GM18498 (cell line): ENCODE data around the gene PGAM2.

Source experiments
- ATAC-seq: cut with Tn5 transposase; IDR thresholded peaks from one replicate; pipeline ENCODE4 v1.9.1; 2021; ENCODE audit warnings: mild to moderate bottlenecking, moderate library complexity; ENCODE audit not compliant: unreplicated experiment

Gene PGAM2

DNA sequence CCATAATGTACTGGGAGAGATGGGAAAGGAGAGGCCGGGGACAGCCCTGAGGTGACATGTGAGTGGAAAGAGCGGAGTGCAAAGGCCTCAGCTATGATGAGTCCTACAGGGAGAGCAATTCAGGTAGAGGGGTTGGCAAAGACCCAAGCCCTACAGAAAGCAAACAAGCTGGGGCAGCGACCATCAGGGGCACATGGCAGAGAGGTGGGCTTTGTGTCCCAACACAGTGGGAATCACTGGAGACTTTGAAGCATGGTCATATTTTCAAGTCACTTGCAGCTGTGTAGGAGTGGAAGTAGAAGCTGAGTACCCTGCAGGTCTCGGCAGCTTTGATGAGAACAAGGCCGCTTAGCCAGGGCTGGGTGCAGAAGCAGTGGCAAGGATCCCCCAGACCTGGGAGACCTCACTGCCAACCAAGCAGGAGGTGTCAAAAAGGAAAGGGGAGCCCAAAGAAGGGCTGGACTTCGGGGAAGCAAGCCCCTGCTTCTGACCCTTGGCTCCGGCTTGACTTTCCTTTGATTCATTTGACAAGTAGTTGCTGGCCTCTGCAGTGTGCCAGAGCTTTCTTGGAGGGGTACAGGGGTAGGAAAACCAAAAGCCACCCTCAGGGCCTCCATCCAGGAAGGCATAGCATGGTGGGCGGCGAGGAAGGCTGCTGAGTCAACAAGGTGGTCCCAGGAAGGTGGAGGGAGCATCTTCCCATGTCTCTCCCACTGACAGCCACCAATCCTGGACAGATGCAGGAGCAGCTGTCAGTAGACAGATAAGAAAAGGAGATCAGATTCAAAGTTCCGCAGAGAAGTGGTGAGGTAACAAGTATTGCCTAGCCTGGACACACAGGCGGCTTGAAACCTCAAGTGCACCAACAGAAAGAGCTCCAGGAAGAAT lies 1.9 kb upstream of the PGAM2 start:
- no peak for ATAC-seq

DNA sequence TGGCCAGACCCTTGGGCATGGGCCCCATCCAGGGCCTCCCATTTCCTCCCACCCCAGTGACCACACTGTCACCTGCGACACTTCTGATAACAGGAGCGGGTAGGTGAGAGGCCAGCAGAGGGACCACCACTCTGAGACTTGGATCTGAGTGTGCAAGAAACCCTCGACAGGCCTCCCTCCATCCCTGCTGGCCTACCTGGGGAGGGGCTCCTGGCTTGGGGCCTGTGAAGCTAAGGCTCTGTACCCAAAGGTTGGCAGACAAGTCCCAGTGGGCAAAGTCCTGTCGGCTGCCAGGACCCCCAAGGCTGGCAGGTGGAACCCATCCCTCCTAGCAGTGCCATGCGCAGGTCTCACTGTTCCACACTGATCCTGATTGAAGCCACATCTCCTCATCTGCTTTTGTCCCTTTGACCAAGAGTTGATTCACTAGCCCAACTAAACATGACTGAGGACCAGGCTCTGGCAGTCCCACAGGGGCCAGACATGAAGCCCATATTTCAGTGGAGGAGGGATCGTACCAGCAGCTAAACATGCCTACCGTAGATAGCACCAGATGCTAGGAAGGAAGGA lies 1.2 kb upstream of the PGAM2 start:
- no peak for ATAC-seq

DNA sequence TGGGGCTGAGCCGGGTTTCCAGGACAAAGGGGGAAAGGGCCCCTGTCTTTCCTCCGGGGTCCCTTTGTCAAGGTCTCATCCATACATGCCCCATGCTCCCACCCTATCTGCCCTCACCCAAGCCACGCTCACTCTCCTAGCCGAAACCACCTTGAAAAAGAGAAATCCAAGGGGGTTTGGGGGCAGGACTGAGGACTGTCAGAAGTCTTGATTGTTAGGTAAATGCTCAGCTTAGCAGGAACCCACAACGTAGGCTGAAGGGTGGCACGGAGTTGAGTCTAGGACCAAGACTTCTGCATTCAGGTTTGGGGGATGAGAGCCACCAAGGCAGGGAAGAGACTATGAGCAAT lies 719 bp upstream of the PGAM2 start:
- no peak for ATAC-seq

DNA sequence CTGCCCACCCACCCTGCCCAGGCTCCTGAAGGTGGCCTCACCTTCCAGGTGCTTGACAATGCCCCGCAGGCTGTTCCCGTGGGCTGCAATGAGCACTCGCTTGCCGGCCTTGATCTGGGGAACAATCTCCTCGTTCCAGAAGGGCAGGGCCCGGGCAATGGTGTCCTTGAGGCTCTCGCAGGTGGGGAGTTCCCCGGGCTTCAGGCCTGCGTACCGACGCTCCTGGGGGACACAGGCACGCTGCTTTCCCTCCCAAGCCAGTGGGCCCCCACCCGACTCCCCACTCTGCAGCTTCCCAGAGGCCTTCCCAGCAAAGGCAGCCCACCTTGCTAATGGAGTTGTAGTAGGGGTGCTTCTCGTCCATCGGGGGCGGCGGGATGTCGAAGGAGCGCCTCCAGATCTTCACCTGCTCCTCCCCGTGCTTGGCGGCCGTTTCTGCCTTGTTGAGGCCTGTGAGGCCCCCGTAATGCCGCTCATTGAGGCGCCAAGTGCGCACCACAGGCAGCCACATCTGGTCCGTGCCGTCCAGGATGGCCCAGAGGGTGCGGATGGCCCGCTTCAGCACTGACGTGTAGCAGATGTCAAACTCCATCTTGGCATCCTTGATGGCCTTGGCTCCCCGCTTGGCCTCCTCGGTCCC lies 456 bp downstream of the PGAM2 start:
- ATAC-seq = no peak

DNA sequence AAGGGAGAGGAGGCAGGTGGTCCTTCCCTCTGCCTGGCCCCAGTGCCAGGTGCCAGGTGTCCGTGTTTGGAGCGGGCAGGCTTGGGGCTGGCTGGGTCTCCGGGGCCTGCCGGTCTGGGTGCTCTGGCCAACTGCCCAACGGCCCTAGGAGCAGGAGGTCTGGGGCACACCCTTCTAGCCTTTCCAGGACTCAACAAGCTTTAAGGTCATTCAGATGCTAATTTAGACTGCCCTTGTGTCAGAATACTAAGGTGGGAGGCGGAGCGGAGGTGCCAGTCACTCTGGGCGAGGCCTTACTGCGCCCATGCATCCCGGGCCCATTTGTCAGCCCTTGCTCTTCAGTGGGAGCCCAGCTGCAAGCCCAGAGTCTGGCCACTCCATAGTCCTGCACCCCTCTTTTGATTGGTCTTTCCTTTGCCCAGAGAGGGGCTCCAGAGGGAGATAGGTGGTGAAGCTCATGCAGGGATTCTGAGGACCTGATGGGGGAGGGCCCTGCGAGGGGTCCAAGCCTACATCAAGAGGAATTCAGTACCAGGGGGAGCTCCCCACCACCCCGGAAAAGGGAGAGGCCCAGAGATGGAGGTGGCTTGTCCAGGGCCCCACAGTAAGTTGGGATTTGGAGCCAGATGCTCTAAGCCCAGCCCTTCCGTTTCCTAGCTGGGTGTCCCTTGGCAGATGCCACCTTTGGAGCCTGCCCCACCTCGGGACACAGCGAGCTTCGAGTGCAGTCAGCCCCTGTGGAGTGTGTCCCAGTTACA lies 1.3 kb downstream of the PGAM2 start:
- no peak for ATAC-seq

DNA sequence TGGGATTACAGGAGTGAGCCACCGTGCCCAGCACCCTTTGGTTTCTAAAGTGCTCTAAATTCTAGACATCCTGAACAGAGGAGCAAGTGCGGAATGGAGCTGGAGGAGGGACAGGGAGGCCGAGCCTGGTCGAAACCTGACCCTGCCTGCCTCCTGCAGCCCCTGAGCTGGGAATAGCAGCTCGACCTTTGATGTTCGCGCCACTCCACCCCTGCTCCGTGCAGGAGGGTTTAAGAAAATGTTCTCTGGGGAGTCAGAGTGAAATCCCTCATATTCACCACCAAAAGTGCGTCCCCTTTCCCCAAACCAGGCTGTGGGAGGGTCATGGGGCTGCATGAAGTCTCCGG lies 1.8 kb downstream of the PGAM2 start:
- no peak for ATAC-seq

DNA sequence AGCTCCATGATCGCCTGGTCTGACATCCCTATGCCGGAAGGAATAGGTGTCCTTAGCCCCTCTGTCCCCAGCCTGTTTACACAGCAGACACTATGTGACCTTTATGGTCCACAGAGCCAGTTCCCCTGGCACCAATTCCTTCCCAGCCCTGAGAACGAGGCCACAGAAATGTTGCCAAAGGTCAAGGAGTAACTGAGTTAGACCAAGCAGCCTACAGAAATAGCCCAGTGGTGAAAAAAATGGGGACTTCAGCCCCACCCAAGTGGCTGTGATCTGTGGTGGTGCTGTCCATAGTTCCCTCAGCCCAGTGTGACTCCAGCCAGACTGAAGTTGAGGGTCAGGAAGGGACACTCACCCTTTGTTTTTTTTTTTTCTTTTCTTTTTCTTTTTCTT lies 2.5 kb downstream of the PGAM2 start:
- ATAC-seq = no peak

DNA sequence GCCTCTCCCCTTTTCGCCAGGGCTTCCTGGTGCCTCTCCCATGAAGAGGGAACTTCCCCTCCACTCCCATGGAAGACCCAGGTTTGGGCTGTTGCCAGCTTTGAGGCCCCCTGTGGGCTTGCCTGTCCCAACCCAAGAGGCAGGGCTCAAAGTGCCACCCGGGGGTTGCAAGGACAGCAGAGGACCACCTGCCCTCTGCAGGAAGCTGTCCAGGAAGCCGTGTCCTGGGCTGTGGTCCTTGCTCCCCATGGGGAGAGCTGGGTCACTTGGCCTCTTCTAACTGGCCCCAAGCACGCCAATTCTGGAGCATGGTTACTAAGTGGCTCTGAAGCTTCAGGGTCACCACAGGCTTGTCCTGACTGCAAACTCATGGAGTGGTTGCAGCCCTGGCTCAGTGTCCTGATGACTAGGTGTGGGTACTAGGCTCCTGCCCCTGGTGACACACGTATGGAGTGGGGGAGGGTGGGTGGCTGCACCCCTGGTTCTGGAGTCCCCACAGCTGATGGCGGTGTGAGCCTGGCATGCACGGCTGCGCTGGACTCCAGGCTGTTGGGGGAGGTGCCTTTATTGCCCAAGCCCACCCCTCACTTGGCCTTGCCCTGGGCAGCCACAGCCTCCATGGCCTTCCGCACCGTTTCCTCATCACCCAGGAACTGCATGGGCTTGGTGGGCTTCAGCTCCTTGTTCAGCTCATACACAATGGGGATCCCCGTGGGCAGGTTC lies 3.0 kb downstream of the PGAM2 start:
- no peak for ATAC-seq

DNA sequence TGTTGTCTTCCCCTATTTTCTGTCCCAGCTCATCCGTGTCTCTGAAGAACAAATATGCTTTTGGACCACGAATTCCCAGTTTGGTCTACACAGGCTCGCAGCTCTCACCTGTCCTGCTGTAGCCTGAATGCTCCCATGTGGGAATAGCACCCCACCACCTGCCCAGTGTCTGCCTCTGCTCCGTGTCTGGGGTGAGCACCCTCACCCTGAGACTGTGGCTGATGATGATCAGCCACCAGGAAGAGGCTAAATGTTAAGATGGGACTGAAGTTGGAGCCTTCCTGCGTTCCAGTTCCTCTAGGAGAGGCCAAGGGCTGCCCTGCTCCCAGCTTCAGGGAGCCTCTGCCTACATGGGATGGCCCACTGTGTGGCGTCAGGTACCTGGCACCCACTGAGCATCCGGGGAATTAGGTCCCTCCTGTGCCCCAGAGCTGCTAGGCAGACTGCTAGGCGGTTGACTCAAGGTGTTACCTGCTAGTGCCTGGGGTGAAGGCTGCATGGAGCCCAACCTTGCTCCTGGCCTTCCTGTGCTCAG lies 3.7 kb downstream of the PGAM2 start:
- ATAC-seq = no peak

DNA sequence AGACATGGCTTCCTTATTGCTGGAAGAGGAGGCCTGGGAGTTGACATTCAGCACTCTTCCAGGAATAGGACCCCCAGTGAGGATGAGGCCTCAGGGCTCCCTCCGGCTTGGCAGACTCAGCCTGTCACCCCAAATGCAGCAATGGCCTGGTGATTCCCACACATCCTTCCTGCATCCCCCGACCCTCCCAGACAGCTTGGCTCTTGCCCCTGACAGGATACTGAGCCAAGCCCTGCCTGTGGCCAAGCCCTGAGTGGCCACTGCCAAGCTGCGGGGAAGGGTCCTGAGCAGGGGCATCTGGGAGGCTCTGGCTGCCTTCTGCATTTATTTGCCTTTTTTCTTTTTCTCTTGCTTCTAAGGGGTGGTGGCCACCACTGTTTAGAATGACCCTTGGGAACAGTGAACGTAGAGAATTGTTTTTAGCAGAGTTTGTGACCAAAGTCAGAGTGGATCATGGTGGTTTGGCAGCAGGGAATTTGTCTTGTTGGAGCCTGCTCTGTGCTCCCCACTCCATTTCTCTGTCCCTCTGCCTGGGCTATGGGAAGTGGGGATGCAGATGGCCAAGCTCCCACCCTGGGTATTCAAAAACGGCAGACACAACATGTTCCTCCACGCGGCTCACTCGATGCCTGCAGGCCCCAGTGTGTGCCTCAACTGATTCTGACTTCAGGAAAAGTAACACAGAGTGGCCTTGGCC lies 4.3 kb downstream of the PGAM2 start:
- no peak for ATAC-seq

DNA sequence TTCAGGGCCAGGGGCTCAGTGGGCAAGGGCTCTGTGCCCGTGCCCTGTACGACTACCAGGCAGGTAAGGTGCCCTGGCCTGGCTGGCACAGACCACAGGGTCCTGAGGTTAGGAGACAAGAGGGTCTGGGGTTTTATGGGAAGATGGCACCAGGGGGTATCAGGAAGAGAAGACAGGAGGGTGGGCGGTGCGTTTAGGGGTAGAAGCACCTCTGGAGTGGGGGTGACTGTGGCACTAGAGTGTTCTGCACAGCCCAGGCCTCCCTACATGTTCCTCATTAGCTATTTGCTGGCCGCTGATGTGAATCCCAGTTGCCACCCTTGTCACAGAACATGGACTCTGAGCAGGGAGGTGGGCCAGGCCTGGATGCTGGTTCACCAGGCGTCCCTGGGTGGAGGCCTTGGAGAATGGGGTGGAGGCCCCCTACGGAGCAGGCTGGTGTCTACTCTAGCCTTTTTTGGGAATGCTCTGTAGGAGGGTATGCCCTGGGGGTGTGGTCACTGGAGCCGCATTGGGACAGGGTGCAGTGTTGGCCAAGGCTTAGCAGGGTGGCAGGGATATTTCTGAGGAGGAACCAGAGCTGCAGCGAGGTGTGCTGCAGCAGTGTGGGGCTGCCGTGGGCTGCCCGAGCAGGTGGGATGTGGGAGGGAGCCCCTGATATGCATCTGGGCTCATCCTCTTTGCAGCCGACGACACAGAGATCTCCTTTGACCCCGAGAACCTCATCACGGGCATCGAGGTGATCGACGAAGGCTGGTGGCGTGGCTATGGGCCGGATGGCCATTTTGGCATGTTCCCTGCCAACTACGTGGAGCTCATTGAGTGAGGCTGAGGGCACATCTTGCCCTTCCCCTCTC lies 5.0 kb downstream of the PGAM2 start:
- no peak for ATAC-seq

DNA sequence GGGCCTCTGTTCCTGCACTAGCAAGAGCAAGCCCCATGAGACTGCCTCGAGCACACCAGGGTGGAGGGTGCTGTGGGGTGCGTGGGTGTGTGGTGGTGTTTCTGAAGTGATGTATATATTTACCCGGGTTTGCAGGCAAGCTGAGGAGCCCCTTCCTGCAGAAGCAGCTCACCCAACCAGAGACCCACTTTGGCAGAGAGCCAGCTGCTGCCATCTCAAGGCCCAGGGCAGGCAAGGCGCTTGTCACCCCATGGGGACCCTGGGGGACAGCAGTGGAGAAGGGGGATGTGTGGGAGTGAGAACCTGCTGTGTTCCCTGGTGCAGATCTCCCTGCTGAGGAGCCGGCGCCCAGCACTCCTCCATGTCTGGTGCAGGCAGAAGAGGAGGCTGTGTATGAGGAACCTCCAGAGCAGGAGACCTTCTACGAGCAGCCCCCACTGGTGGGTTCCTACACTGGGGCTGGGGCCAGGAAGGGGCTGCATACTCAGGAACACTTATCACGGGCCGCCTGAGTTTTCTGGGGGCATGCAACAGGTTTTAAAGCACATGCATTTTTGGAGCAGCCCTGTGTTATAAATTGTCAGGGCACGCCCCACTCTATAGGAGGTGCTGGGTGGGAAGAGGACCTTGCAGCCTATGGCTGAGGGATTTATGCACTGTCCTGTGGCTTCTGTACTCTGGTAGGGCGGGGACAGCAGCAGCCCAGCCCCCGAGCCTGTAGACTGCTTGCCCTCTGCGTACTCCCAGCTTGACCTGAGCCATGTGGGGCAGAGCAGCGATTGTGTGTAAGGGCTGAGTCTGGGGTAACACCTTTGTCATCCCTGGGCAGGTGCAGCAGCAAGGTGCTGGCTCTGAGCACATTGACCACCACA lies 5.9 kb downstream of the PGAM2 start:
- ATAC-seq = peak; percentile 66

DNA sequence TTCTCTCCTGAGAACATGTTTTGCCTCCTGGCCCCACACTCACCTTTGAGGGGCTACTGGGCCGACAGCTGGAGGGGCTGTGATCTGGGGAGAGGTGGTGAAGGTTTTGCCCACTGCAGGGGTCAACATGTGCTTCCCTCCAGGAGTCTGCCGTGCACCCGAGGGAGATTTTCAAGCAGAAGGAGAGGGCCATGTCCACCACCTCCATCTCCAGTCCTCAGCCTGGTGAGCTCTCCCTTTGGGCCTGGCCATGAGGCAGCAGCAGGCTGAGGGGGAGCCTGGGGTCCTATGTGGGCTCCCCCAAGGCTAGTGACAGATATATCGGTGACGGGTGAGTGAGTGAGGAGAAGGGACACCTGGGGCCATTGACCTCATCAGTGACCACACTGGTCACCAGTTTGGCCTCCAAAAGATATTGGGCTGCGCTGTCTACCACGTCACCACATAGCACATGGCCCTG lies 6.6 kb downstream of the PGAM2 start:
- ATAC-seq = no peak

DNA sequence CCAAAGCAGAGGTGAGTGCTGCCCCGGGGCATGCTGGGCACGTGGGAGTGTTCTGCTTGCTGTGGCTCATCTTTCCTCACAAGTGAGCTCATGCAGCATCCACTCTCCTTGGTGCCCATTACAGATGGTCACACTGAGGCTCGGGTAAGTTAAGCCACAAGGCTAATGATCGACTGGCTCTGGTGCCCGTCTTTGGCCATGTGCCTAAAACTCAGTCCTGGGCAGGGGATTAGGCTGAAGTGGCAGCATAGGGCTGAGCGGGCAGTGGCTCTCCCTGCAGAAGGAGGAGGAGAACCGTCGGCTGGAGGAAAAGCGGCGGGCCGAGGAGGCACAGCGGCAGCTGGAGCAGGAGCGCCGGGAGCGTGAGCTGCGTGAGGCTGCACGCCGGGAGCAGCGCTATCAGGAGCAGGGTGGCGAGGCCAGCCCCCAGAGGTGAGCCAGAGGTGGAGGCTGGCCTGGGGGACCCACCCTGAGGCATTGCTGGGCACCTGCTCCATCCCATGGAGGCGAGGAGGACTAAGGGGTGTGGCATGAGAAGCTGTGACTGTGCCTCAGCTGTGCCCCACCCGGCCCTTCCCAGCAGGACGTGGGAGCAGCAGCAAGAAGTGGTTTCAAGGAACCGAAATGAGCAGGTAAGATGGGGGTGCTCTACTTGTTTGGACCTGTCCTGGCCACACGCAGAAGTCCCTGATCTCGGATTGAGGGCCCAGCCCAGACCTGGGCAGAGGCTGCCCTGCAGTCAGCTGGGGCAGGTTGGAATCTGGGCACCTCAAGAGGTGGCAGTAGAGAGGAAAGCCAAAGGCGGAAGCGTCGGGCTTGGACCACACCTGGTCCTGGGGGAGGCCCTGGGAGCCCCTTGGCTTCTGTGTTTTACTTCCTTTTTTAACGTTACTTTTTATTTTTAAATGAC lies 7.3 kb downstream of the PGAM2 start:
- ATAC-seq = no peak

DNA sequence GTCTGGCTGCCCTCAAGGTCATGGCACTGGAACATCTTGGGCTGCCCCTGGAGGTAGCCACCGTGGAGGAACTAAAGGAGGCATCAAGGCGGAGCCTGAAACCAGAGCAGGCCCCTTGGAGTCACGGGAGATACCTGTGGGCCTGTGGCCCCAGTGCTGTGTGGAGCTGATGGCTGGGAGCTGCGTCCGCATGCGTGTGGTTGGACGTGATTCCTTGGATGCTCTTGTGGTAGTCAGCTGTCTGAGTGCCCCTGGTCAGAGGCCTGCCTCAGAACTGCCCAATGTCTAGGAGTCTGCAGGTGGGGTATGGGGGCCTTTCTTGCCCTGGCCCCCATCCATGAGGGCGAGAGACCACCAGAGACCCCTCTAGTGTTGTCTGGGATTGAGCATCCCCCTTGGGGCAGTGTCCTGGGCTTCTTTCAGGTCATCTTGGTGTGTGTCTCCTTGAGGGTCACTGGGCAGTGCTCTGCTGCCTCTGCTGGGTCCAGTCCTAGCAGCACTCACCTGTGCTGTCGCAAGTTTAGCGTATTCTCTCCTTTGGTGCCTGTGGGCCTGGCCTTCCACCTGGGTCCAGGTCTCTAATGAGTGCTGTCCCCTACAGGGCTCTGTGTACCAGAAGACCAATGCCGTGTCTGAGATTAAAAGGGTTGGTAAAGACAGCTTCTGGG lies 8.1 kb downstream of the PGAM2 start:
- no peak for ATAC-seq

DNA sequence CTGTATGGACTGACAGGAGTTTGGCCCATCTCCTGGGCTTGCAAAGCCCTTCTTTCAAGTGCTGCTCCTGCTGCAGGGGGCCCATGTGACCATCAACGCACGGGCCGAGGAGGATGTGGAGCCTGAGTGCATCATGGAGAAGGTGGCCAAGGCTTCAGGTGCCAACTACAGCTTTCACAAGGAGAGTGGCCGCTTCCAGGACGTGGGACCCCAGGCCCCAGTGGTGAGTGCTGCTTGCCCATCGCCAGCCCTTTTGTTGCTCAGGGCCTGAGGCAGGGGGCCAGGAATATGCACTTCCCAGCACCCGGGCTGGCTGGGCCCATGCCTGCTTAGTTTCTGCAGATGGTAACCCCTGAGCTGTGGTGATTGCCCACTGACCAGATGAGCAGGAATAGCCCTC lies 8.7 kb downstream of the PGAM2 start:
- no peak for ATAC-seq
